IMR-90 (cell line): ENCODE data around the gene FAR2.

Experiments used
- POLR2A ChIP-seq: IDR thresholded peaks from 2 replicates; pipeline ENCODE4 v1.6.1; 2012; ENCODE audit warnings: mild to moderate bottlenecking, low read depth, low read length
- TF ChIP-seq, protein P1 (sequence below): conservative IDR thresholded peaks from 2 replicates; pipeline ENCODE4 v1.5.1; 2012; ENCODE audit warnings: mild to moderate bottlenecking, low read depth, low read length, improper control_type of control experiment

GRCh38 chr12:29200586-29200985 is 51.5 kb downstream of the FAR2 start:
- TF ChIP-seq, protein P1, sequence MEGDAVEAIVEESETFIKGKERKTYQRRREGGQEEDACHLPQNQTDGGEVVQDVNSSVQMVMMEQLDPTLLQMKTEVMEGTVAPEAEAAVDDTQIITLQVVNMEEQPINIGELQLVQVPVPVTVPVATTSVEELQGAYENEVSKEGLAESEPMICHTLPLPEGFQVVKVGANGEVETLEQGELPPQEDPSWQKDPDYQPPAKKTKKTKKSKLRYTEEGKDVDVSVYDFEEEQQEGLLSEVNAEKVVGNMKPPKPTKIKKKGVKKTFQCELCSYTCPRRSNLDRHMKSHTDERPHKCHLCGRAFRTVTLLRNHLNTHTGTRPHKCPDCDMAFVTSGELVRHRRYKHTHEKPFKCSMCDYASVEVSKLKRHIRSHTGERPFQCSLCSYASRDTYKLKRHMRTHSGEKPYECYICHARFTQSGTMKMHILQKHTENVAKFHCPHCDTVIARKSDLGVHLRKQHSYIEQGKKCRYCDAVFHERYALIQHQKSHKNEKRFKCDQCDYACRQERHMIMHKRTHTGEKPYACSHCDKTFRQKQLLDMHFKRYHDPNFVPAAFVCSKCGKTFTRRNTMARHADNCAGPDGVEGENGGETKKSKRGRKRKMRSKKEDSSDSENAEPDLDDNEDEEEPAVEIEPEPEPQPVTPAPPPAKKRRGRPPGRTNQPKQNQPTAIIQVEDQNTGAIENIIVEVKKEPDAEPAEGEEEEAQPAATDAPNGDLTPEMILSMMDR, result no peak
- no peak for TF ChIP-seq POLR2A
